GM19438 (cell line): ENCODE results near the gene FCAMR.

ENCODE experiments used
- ATAC-seq: cut with Tn5 transposase; IDR thresholded peaks from one replicate; pipeline ENCODE4 v1.9.1; 2021; ENCODE audit warnings: low read depth; ENCODE audit not compliant: unreplicated experiment

The FCAMR gene

GRCh38 chr1:206960676-206961386, 9.4 kb downstream of the FCAMR start:
- no peak for ATAC-seq

- no peak for ATAC-seq
Measured at GRCh38 chr1:206958144-206958543, 12.1 kb downstream of the FCAMR start.

- no peak for ATAC-seq
Measured at GRCh38 chr1:206957639-206958038, 12.6 kb downstream of the FCAMR start.

- no peak for ATAC-seq
Measured at GRCh38 chr1:206955476-206956451, 14.5 kb downstream of the FCAMR start.

- no peak for ATAC-seq
Measured at GRCh38 chr1:206954459-206955342, 15.6 kb downstream of the FCAMR start.

- ATAC-seq = no peak
Measured at GRCh38 chr1:206953626-206954025, 16.6 kb downstream of the FCAMR start.

GRCh38 chr1:206953126-206953525, 17.1 kb downstream of the FCAMR start:
- no peak for ATAC-seq

- ATAC-seq = no peak
Measured at GRCh38 chr1:206952171-206952570, 18.1 kb downstream of the FCAMR start.

- peak; percentile 57 for ATAC-seq
Measured at GRCh38 chr1:206951318-206952100, 18.8 kb downstream of the FCAMR start.

GRCh38 chr1:206949641-206950040, 20.6 kb downstream of the FCAMR start:
- ATAC-seq = no peak

- ATAC-seq = no peak
Measured at GRCh38 chr1:206949208-206949607, 21.1 kb downstream of the FCAMR start.

GRCh38 chr1:206947255-206947654, 23.0 kb downstream of the FCAMR start:
- ATAC-seq = no peak

- ATAC-seq = no peak
Measured at GRCh38 chr1:206946261-206946660, 24.0 kb downstream of the FCAMR start, which contains the start of gene PIGR. PIGR (minus strand) TSS chr1:206946466; CDS start chr1:206940531, 5,935 bp downstream.

- ATAC-seq = no peak
Measured at GRCh38 chr1:206945779-206946178, 24.5 kb downstream of the FCAMR start.

GRCh38 chr1:206944703-206945102, 25.6 kb downstream of the FCAMR start:
- ATAC-seq = no peak

GRCh38 chr1:206941766-206942418, 28.4 kb downstream of the FCAMR start:
- ATAC-seq = no peak

- ATAC-seq = no peak
Measured at GRCh38 chr1:206940588-206940936, 29.7 kb downstream of the FCAMR start.

GRCh38 chr1:206939841-206940587, 30.2 kb downstream of the FCAMR start:
- no peak for ATAC-seq

- ATAC-seq = no peak
Measured at GRCh38 chr1:206939131-206939530, 31.1 kb downstream of the FCAMR start.
